ENCODE results near the gene SMIM28. TPM values are rescaled to one million over a fixed set of nuclear protein-coding genes. Genes with fewer than 3 reads are reported as not detected.

The SMIM28 gene
- total and polyA plus RNA-seq, 2 of the 4 experiments (the other 2 are of a cell fraction): not detected

DNA sequence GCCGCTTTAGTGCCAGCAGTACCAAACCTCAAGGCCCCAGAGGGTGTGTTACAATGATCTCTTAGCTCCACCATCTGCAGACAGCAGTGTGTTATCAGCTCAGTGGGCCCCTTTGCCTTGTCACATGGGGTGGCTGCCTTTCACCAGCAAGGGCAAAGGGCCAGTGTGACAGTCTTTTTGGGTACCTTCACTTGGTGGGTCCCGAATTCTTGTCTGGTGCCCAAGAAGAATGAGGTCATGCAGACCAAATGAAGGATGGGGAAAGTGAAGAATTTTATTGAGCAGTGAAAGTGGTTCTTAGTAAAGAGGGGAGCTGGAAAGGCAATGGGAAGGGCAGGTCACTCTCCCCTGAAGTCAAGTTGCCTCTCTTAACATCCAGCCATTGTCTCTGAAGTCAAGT lies 2.9 kb upstream of the SMIM28 start:
- Histone ChIP-seq H4K20me1 (ENCODE audit: insufficient read depth, low read length) (no peaks in the 10 kb centered on the region), H2BK15ac (ENCODE audit: low read depth, low read length) (no peak overlapping the region), H3K9me3 (ENCODE audit: control insufficient read depth, insufficient read depth, low read length) (no peaks in the 10 kb centered on the region), H3K23ac (ENCODE audit: low read depth, low read length) (no peak overlapping the region), H3K4me2 (ENCODE audit: low read depth, low read length) (no peak overlapping the region), H3K56ac (ENCODE audit: extremely low read depth, insufficient read depth, low read length) (no peak overlapping the region), H3K4me1 (ENCODE audit: control insufficient read depth, insufficient read depth, low read length) (no peaks in the 10 kb centered on the region), H4K91ac (ENCODE audit: insufficient read depth, low read depth, low read length) (no peak overlapping the region), H2BK5ac (ENCODE audit: low read depth, low read length, poor library complexity, severe bottlenecking) (no peak overlapping the region), H3K18ac (ENCODE audit: low read depth, low read length) (no peak overlapping the region), H2BK120ac (ENCODE audit: low read depth, low read length) (no peak overlapping the region), H2BK20ac (ENCODE audit: low read depth, low read length) (no peak overlapping the region), H2AFZ (replicated peaks; ENCODE audit: low read length, poor library complexity) (no peak overlapping the region), H3K27me3 (ENCODE audit: control insufficient read depth, insufficient read depth, low read length) (peaks cover 9% of the 10 kb centered on the region), H3K79me1 (ENCODE audit: low read depth in 1 of 2, low read length in 2 of 2) (no peaks in the 10 kb centered on the region), H4K8ac (ENCODE audit: low read depth in 2 of 2, low read length in 2 of 2) (no peak overlapping the region), H3K14ac (replicated peaks; ENCODE audit: low read depth, low read length) (no peak overlapping the region), H2AK5ac (ENCODE audit: low read depth, low read length) (no peak overlapping the region), H3K4me3 (ENCODE audit: insufficient read depth, low read depth, low read length) (no peak overlapping the region), H2AK9ac (replicated peaks; ENCODE audit: low read depth, low read length, poor library complexity) (no peak overlapping the region), H3K4ac (ENCODE audit: low read depth, low read length) (no peak overlapping the region), H3K9me1 (ENCODE audit: insufficient read depth, low read length) (no peaks in the 10 kb centered on the region), H3K27ac (ENCODE audit: insufficient read depth, low read length) (no peak overlapping the region), H3K36me3 (ENCODE audit: control insufficient read depth, insufficient read depth, low read length) (no peaks in the 10 kb centered on the region), H3K9ac (ENCODE audit: low read depth, low read length) (no peak overlapping the region), H4K5ac (ENCODE audit: low read depth, low read length) (no peak overlapping the region)
- WGBS, 2 experiments (ENCODE audit: extremely low coverage in 2 of 2, insufficient read length in 1 of 2): 44% methylated on average over 1 of the region's 2 CpGs; no CpG with 5 or more reads in 1 of the 2 experiments
- in situ Hi-C loops (cut with MboI; ENCODE audit: low sequenced_read_pairs): no loop called here
- TF ChIP-seq, protein P1, sequence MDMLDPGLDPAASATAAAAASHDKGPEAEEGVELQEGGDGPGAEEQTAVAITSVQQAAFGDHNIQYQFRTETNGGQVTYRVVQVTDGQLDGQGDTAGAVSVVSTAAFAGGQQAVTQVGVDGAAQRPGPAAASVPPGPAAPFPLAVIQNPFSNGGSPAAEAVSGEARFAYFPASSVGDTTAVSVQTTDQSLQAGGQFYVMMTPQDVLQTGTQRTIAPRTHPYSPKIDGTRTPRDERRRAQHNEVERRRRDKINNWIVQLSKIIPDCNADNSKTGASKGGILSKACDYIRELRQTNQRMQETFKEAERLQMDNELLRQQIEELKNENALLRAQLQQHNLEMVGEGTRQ (IDR thresholded peaks at IDR 0.05; ENCODE audit: low read depth, low read length): no peak
- TF ChIP-seq MAFK (IDR thresholded peaks at IDR 0.05; ENCODE audit: low read depth, low read length) (no peak), MXI1 (IDR thresholded peaks at IDR 0.05; ENCODE audit: borderline replicate concordance, low read depth, low read length) (no peak), NFE2L2 (IDR thresholded peaks at IDR 0.05; ENCODE audit: low read depth, low read length) (no peak), RFX5 (IDR thresholded peaks at IDR 0.05; ENCODE audit: low read depth, low read length) (no peak), FOS (IDR thresholded peaks at IDR 0.05; ENCODE audit: low read depth, low read length) (no peak)
- CTCF ChIA-PET: no interaction called here
- POLR2A ChIA-PET (ENCODE audit: unreplicated experiment): no interaction called here
- no TSS peak for BruUV-seq (replicated peaks)
- DNase-seq: no peak
- no peak for ATAC-seq (ENCODE audit: low read depth)
- intact Hi-C loops (cut with micrococcal nuclease): no loop called here
- dilution Hi-C loops (cut with HindIII; ENCODE audit: low sequenced_read_pairs, unreplicated experiment): no loop called here
